Measurements from ENCODE around the gene ITFG1.

DNA sequence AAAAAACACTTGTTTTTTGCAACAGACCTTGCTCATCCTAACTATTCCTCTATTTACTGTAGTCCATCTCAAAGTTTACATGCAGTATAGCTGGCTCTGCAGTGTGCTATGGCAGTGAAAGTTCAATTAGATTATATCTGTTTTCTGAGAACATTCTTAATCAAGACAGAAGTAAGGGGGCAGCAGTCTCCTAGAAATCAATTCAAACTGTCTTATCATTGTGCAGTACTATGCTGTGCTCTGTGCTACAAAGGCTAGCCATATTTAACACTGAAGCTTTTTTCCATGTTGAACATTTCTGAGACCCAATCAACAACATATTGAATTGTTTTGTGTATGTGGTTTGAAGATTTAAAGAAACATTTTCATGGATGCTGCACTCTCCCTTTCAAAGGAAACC, 328.6 kb downstream of the ITFG1 start:
- TF ChIP-seq CTCF (IDR thresholded peaks at IDR 0.05) (no peak), POLR2A (IDR thresholded peaks at IDR 0.05) (no peak)

All from right lobe of liver (tissue), 4 donors.